Bronchial epithelial cell (primary cell): Measurements from ENCODE around the gene TBL2. TPM values are rescaled to one million over a fixed set of nuclear protein-coding genes. Genes with fewer than 3 reads are reported as not detected.
"Not testable (repeated sequence)": the region's sequence is repeated elsewhere in the genome, so short reads cannot be mapped to it uniquely, and the experiment has no call there.

Experiments
- DNase-seq: peaks from one replicate; pipeline ENCODE4 v3.0.0-alpha.2; 2010; ENCODE audit warnings: low read depth
- FAIRE-seq: peaks from 2 replicates; lab custom pipeline; 2011; peaks lifted over from hg19 to GRCh38; lab: Jason Lieb, UNC
- H3K27me3 ChIP-seq: 2 replicates; pipeline ENCODE4 v1.5.1; 2011; ENCODE audit warnings: low read length; ENCODE audit not compliant: control insufficient read depth, insufficient read depth
- H3K36me3 ChIP-seq: 2 replicates; pipeline ENCODE4 v1.5.1; 2011; ENCODE audit warnings: low read length; ENCODE audit not compliant: control insufficient read depth, insufficient read depth
- H3K4me3 ChIP-seq: 2 replicates; pipeline ENCODE4 v1.5.1; 2011; ENCODE audit warnings: mild to moderate bottlenecking, low read depth, low read length, control low read depth
- CTCF ChIP-seq: IDR thresholded peaks from 2 replicates; pipeline ENCODE4 v1.5.1; 2011; ENCODE audit warnings: mild to moderate bottlenecking, moderate library complexity, low read length, control low read depth, inconsistent platforms; ENCODE audit not compliant: insufficient read depth, severe bottlenecking
- total RNA-seq: library from RNA; depleted of rRNA; stranded (reverse); fragments of >200 nt; gene quantifications from 2 replicates; pipeline ENCODE4 v1.2.1, GENCODE V29; 2014

The TBL2 gene
- total RNA-seq, 1 donor from 2014 or later = 78.7 TPM

DNA sequence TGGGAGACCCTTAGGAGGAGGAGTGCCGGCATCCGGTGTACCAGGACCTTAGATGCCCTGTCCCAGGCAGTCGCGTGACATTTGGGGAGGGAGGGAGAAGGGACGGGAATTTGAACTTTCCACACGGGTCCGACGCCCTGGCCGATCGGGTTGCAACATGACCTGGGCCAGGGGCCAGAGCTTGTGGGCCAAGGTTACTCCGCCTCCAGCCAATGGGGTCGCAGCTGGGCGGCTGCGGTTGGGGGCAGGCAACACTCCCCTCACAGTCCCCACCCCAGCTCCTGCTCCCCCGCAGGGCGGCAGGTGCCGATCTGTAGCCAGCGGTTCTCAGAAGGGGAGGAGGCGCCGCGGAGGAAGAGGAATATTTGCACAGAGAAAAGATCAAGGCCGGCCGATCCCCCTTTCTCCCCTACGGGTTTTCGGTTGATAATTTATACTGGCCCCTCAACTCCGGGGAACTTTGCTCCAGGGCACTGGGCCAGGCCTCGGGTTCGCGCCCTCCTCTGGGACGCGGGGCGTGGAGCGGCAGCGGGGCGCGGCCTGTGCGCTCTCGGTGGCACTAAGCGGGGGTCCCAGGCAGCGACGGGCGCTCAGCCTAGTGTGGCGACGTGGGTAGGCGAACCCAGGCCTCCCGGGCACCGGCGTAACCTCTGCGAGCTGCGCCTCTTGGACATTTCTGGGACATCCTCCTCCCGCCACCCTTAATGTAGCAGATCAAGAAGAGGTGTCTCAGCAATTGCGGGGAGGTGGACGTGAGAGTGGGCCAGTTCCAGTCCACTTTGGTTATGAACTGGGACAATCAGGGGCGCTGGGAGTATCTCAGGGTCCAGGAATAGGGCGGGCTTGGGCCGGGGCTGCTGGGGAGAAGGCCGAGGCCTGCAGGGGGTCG, 44.8 kb upstream of the TBL2 start:
- no peak overlapping the region for H3K4me3 ChIP-seq
- TF ChIP-seq CTCF = no peak
- peaks cover 22% of the 10 kb centered on the region for H3K27me3 ChIP-seq
- H3K36me3 ChIP-seq = no peaks in the 10 kb centered on the region
- FAIRE-seq = no peak
- DNase-seq = no peak

DNA sequence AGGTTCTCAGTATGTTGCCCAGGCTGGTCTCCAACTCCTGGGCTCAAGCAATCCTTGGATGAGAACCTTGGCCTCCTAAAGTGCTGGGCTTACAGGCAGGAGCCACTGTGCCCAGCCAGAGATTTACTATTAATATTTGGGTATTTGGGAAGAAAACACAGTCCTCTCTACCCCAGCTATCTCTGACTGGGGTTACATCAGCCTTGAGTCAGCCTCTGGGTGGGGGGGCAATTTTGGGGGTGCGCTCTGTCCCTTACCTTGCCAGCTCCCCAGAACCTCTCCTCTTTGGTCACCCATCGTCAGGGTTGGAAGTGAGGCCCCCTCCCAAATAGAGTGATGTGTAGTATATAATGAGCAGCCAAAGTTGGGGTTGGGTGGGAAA, 44.1 kb upstream of the TBL2 start:
- FAIRE-seq (no peak), DNase-seq (no peak)
- TF ChIP-seq CTCF = no peak
- H3K27me3 ChIP-seq = peaks cover 17% of the 10 kb centered on the region
- H3K4me3 ChIP-seq = no peak overlapping the region
- no peaks in the 10 kb centered on the region for H3K36me3 ChIP-seq

DNA sequence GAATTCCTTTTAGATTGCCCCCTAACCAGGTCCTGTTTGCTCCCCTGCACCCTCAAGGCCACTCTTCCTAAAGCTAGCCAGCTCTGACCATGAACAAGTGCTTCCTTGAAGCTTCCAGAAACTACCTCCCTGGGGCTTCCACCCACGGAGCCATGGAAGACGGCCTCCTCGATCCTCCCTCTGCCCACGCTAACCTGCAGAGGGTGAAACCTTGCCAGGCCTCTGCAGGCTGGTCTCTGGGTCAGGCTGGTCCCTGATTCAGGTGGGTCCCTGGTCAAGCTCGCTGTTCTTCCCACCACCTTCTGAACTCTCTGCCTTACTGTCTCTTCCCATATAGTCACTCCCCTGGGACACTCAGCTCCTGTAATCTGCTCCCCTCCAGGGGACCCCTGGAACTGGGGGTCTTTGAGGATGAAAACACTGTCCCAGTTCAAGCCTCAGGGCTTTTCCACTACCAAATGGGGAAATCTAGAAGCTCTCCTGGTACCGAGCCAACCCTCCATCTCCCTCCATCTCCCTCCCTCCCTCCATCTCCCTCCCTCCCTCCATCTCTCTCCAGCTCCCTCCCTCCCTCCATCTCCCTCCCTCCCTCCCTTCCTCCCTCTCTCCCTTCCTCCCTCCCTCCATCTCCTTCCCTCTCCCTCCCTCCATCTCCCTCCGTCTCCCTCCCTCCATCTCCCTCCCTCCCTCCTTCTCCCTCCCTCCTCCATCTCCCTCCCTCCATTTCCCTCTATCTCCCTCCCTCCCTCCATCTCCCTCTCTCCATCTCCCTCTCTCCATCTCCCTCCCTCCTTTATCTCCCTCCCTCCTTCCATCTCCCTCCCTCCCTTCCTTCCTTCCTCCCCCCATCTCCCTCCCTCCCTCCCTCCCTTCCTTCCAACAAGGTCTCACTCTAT, 43.0 kb upstream of the TBL2 start:
- DNase-seq = no peak
- no peak for FAIRE-seq
- no peak for TF ChIP-seq CTCF
- H3K4me3 ChIP-seq = no peak overlapping the region
- H3K27me3 ChIP-seq = peaks cover 17% of the 10 kb centered on the region
- H3K36me3 ChIP-seq = no peaks in the 10 kb centered on the region

GRCh38 chr7:73619394-73619793, 41.0 kb upstream of the TBL2 start:
- not testable (repeated sequence) for H3K36me3 ChIP-seq, FAIRE-seq, DNase-seq, H3K4me3 ChIP-seq
- peaks cover 17% of the 10 kb centered on the region for H3K27me3 ChIP-seq

DNA sequence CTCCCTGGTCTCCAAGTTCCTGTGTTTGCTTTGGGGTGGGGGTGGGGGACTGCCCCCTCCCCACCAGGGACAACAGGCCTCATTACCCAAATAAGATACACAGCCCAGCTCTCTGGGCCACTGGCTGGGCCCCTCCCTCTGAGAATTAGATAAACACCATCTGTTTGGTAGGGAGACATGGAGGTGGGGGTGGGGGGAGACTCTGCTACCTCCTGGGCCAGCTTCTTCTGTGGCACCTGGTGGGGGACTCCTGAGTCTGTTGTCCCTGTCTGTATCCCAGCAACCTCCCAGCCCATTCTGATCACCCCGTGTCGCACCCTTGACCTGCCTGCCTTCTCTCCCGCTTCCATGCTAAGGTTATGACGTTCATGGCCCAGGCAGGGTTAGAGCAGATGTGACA, 40.2 kb upstream of the TBL2 start:
- H3K27me3 ChIP-seq = peaks cover 13% of the 10 kb centered on the region
- TF ChIP-seq CTCF = no peak

GRCh38 chr7:73617520-73617919, 39.1 kb upstream of the TBL2 start:
- not testable (repeated sequence) for H3K27me3 ChIP-seq, DNase-seq, H3K4me3 ChIP-seq, FAIRE-seq, H3K36me3 ChIP-seq

More for the DNA sequence above, 40.2 kb upstream of the TBL2 start:
- FAIRE-seq (no peak), DNase-seq (no peak)
- H3K36me3 ChIP-seq = no peaks in the 10 kb centered on the region
- no peak overlapping the region for H3K4me3 ChIP-seq
